ENCODE results near the gene ABCA4.

- TF ChIP-seq, protein P1, sequence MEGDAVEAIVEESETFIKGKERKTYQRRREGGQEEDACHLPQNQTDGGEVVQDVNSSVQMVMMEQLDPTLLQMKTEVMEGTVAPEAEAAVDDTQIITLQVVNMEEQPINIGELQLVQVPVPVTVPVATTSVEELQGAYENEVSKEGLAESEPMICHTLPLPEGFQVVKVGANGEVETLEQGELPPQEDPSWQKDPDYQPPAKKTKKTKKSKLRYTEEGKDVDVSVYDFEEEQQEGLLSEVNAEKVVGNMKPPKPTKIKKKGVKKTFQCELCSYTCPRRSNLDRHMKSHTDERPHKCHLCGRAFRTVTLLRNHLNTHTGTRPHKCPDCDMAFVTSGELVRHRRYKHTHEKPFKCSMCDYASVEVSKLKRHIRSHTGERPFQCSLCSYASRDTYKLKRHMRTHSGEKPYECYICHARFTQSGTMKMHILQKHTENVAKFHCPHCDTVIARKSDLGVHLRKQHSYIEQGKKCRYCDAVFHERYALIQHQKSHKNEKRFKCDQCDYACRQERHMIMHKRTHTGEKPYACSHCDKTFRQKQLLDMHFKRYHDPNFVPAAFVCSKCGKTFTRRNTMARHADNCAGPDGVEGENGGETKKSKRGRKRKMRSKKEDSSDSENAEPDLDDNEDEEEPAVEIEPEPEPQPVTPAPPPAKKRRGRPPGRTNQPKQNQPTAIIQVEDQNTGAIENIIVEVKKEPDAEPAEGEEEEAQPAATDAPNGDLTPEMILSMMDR (IDR thresholded peaks at IDR 0.05 in 4 of 5, conservative IDR thresholded peaks at IDR 0.05 in 1 of 5) = no peak
- TF ChIP-seq POLR2A (IDR thresholded peaks at IDR 0.05) = no peak
Measured at GRCh38 chr1:94118471-94118870, 2.5 kb downstream of the ABCA4 start.
